ENCODE measurements around the gene TAS2R43.
"Not testable (repeated sequence)": the region's sequence is repeated elsewhere in the genome, so short reads cannot be mapped to it uniquely, and the experiment has no call there.

Gene TAS2R43

GRCh38 chr12:11070999-11071398 lies 21.1 kb downstream of the TAS2R43 start (continued):
- TF ChIP-seq KLF17 (tag by site-specific recombination; IDR thresholded peaks at IDR 0.05) = no peak
- TF ChIP-seq SETDB1 (IDR thresholded peaks at IDR 0.05; ENCODE audit: insufficient read length, low read length) = no peak
- TF ChIP-seq HOXA7 (CRISPR knock-in tag; IDR thresholded peaks at IDR 0.05; ENCODE audit: borderline replicate concordance) = no peak
- TF ChIP-seq ZNF558 (tag by site-specific recombination; IDR thresholded peaks at IDR 0.05) = no peak

GRCh38 chr12:11069854-11070365 lies 22.2 kb downstream of the TAS2R43 start:
- Histone ChIP-seq H3K4me1 (ENCODE audit: control insufficient read depth, insufficient read depth, low read length) (no peaks in the 10 kb centered on the region), H3K4me3 (ENCODE audit: low read depth, low read length) (no peak overlapping the region), H3K27ac (ENCODE audit: extremely low read depth, low read depth, low read length) (no peak overlapping the region), H3K9me3 (ENCODE audit: control insufficient read depth, insufficient read depth, low read depth, low read length) (no peaks in the 10 kb centered on the region), H3K36me3 (ENCODE audit: control insufficient read depth in 2 of 2, insufficient read depth in 1 of 2, low read length in 2 of 2) (no peaks in the 10 kb centered on the region; a peak in 1 of 3 replicates)
- ChIA-PET CTCF (no interaction called here), POLR2A (no interaction called here)
- TF ChIP-seq SCRT1 (tag by site-specific recombination; IDR thresholded peaks at IDR 0.05; ENCODE audit: borderline replicate concordance) = no peak
- TF ChIP-seq GLIS1 (tag by site-specific recombination; IDR thresholded peaks at IDR 0.05) = no peak
- no peak for TF ChIP-seq ZBTB21 (tag by site-specific recombination; IDR thresholded peaks at IDR 0.05)
- TF ChIP-seq ZNF654 (tag by site-specific recombination; IDR thresholded peaks at IDR 0.05; ENCODE audit: low read depth) = no peak
- no peak for TF ChIP-seq ZBTB49 (tag by site-specific recombination; IDR thresholded peaks at IDR 0.05; ENCODE audit: low read depth)

- POLR2A ChIA-PET = no interaction called here
- CTCF ChIA-PET = interaction anchor here (1.2 kb wide), 1 partner anchor 132 kb away, joined by 3 read pairs; no protein-coding TSS in a partner anchor
- H3K4me3 ChIP-seq (ENCODE audit: low read depth, low read length) = no peak overlapping the region
- no peak overlapping the region for H3K27ac ChIP-seq (ENCODE audit: extremely low read depth, low read depth, low read length)
- H3K36me3 ChIP-seq (ENCODE audit: control insufficient read depth in 2 of 2, insufficient read depth in 1 of 2, low read length in 2 of 2) = no peaks in the 10 kb centered on the region; a peak in 1 of 3 replicates
- no peaks in the 10 kb centered on the region for H3K9me3 ChIP-seq (ENCODE audit: control insufficient read depth, insufficient read depth, low read depth, low read length)
- H3K4me1 ChIP-seq (ENCODE audit: control insufficient read depth, insufficient read depth, low read length) = no peaks in the 10 kb centered on the region
- TF ChIP-seq ZNF529 (tag by site-specific recombination; IDR thresholded peaks at IDR 0.05; ENCODE audit: insufficient replicate concordance) (no peak), ZNF549 (tag by site-specific recombination; IDR thresholded peaks at IDR 0.05) (no peak), ZNF335 (tag by site-specific recombination; conservative IDR thresholded peaks at IDR 0.05) (no peak), IKZF3 (tag by site-specific recombination; IDR thresholded peaks at IDR 0.05) (no peak), ZNF654 (tag by site-specific recombination; IDR thresholded peaks at IDR 0.05; ENCODE audit: low read depth) (no peak), ZNF510 (tag by site-specific recombination; IDR thresholded peaks at IDR 0.05; ENCODE audit: insufficient replicate concordance) (no peak), ZNF521 (tag by site-specific recombination; IDR thresholded peaks at IDR 0.05) (no peak), ZNF530 (tag by site-specific recombination; IDR thresholded peaks at IDR 0.05; ENCODE audit: low read depth) (no peak), BCL11A (tag by site-specific recombination; IDR thresholded peaks at IDR 0.05; ENCODE audit: low read depth) (no peak)
These were observed 24.6 kb downstream of the TAS2R43 start for GRCh38 chr12:11067514-11067913.

- H3K4me1 ChIP-seq (ENCODE audit: control insufficient read depth, insufficient read depth, low read length); H3K9me3 ChIP-seq (ENCODE audit: control insufficient read depth, insufficient read depth, low read depth, low read length); H3K27ac ChIP-seq (ENCODE audit: extremely low read depth, low read depth, low read length); POLR2A ChIA-PET; CTCF ChIA-PET; H3K4me3 ChIP-seq (ENCODE audit: low read depth, low read length); H3K36me3 ChIP-seq (ENCODE audit: control insufficient read depth in 2 of 2, insufficient read depth in 1 of 2, low read length in 2 of 2): not testable (repeated sequence)
These were observed 29.9 kb downstream of the TAS2R43 start, which contains the start of gene TAS2R46 for GRCh38 chr12:11062194-11062593. TAS2R46 (minus strand) TSS chr12:11062294; CDS start chr12:11062294, 0 bp downstream.

Data from HEK293 (cell line).